Activated CD4-positive, alpha-beta T cell treated with anti-CD3 and anti-CD28 coated beads, Interleukin-2, amount 50 U/mL, for 16 hours (primary cell): Measurements from ENCODE around the gene RIMS3.

Source experiments
- DNase-seq: peaks from one replicate; pipeline ENCODE4 v3.0.0-alpha.2; 2020

Gene RIMS3

GRCh38 chr1:40627987-40628902 is 37.2 kb downstream of the RIMS3 start:
- DNase-seq: peak; percentile 78

GRCh38 chr1:40626383-40626770 is 39.1 kb downstream of the RIMS3 start:
- DNase-seq: no peak

GRCh38 chr1:40625476-40626382 is 39.8 kb downstream of the RIMS3 start:
- DNase-seq: no peak

DNA sequence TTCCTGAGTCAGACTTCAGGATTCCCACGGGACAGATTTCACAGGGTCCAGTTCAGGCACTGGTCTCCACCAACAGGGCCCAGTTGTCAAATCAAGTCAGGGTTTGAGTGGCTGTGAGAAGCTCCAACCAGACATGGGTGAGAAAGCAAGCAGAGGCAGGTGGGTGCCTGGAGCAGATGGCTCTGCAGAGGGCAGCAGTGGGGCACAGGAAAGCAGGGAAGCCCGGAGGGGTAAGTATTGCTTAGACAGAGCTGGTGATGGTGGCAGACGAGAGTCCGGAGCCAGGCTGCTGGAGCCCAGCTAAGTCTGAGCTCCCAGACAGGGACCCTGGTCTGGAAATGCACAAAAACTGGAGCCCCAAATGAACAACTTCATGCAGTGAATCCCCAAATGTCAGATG is 40.4 kb downstream of the RIMS3 start:
- peak; percentile 29 for DNase-seq

DNA sequence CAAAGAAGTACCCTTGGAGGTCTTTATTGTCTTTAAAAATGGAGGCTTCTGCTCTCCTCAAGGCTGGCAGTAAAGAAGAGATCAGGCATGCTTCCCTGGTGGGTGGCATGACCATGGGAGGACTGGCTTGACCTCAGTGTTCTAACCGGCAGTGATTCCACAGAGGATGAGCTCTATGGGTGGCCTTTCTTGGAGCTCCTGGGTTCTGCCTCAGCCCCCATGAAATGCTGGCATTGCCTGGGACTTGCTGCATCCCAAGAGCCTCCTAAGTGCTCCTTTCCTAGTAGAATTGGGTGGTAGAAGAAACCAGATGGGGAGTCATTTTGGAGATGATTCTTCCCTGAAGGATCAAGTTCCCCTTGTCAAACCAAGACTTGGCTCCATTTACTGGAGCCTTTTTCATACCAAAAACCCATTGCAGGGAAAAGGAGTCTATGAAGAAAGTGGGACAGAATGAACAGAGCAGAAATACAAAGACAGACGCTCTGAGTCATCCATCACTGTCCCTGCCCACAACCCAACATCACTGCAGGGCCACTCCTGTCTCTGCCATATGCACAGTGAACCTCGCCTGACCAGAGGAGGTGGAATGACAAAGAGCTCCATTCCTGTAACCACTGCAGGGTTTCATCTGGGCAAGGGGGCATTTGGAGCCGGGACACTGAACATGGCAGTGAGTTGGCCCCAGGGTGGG is 42.4 kb downstream of the RIMS3 start:
- DNase-seq: no peak

GRCh38 chr1:40621821-40622450 is 43.5 kb downstream of the RIMS3 start:
- no peak for DNase-seq

DNA sequence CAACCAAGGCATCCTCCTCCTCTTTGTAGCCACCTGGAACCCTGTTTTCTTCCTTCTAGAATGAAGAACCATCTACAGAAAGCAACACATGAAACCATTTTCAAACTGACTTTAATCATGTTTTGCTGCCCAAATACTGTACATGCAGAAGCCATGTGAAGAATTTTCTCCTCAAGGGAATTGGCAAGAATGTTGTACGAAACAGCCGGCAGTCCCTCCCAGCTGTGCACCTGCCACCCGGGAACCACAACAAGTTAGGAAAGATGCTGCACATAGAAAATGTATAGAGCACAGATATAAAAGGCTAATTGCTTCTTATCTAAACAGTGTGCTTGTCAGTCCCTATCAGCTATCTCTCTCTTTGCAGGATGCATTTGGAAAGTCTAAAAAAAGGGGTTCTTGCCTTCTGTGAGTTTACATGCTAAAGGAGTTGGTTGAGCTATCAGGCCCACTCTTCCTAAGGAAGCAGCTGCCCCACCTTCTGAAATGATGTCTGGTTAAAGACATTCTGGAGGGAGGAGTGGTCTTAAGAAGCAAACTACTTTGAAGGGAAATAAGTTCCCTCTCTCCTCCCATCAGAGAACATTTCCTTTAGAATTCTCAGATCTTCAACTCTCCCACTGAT is 44.8 kb downstream of the RIMS3 start:
- no peak for DNase-seq

GRCh38 chr1:40620150-40620549 is 45.3 kb downstream of the RIMS3 start:
- no peak for DNase-seq

DNA sequence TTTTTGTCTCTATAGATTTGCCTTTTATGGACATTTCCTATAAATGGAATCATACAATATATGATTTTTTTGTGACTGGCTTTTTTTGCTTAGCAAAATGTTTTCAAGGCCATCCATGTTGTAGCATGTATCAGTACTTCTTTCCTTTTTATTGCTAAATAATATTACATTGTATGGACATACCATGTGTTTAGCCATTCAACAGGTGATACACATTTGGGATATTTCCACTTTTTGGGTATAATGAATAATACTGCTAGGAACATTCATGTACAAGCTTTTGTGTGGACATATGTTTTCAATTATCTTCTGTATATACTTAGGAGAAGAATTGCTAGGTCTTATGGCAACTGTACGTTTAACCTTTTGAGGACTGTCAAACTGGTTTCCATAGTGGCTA is 47.4 kb downstream of the RIMS3 start:
- no peak for DNase-seq

- DNase-seq: peak; percentile 74
These were observed 53.1 kb downstream of the RIMS3 start for GRCh38 chr1:40612345-40612831.

- no peak for DNase-seq
These were observed 55.3 kb downstream of the RIMS3 start for GRCh38 chr1:40610156-40610555.

GRCh38 chr1:40607921-40608320 is 57.6 kb downstream of the RIMS3 start:
- no peak for DNase-seq

- DNase-seq: no peak
These were observed 58.5 kb downstream of the RIMS3 start for GRCh38 chr1:40606978-40607377.

DNA sequence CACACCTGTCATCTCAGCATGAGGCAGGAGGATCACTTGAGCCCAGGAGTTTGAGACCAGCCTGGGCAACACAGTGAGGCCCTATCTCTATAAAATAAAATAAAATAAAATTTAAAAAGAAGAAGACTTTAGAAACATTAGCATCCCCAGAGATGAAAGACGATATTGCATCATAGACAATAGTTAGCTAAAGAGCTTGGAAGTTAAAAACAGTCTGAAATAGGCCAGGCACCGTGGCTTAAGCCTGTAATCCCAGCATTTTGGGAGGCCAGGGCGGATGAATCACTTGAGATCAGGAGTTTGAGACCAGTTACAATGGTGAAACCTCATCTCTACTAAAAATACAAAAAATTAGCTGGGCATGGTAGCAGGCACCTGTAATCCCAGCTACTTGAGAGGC is 59.3 kb downstream of the RIMS3 start:
- DNase-seq: no peak

GRCh38 chr1:40599926-40600325 is 65.6 kb downstream of the RIMS3 start:
- no peak for DNase-seq

- DNase-seq: no peak
These were observed 69.9 kb downstream of the RIMS3 start for GRCh38 chr1:40595623-40596022.

- DNase-seq: no peak
These were observed 71.3 kb downstream of the RIMS3 start for GRCh38 chr1:40594187-40594531.

GRCh38 chr1:40593449-40594186 is 71.9 kb downstream of the RIMS3 start:
- DNase-seq: no peak

DNA sequence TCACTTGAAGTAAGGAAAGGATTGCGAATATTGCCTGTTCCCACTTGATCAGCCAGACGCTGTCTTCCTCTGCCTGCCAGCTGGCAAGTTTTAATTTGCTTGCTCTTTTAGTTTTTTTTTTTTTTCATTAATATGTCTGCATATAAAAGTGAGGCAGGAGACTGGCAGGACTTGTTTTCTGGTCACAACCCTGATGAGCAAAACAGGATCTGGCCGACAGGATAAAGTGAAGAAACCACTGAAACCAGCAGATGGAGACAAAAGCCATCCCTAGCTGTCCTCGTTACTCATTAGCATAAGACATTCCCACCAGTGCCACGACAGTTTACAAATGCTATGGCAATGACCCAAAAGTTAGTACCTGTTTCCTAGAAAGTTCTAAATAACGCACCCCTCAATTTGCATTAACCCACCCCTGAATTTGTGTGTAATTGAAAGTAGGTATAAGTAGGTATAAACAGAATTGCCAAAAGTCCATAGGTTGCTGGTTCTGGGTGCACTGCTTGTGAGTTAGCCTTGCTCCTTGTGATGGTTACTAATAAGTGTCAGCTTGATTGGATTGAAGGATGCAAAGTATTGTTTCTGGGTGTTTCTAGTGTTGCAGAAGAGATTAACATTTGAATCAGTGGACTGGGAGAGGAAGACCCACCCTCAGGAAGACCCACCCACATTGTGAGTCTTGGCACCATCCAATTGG is 73.2 kb downstream of the RIMS3 start:
- peak; percentile 8 for DNase-seq

DNA sequence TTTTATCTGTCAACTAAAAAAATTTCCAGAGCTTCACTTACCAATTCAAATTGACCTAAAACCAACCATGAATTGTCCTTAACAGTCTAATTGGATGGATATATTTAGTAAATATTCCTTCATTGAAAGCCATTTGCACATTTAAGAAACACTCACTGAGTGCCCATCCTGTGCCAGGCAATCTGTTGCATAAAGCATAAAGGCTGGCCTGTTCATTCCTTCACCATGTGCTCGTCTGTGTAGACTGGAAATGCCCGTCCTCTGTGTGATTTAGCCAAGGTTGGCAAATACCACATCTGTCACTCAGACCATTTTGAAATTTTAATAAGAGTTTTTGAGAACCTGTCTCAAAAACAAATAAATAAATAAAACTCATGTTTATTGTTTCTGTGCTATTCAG is 76.9 kb downstream of the RIMS3 start:
- DNase-seq: no peak

- peak; percentile 14 for DNase-seq
These were observed 81.5 kb downstream of the RIMS3 start for GRCh38 chr1:40583980-40584379.
